Mucosa of descending colon (tissue), 3 donors: Measurements from ENCODE around the gene MT1X. TPM values are rescaled to one million over a fixed set of nuclear protein-coding genes. Genes with fewer than 3 reads are reported as not detected.
"Not testable (repeated sequence)": the region's sequence is repeated elsewhere in the genome, so short reads cannot be mapped to it uniquely, and the experiment has no call there.

Source experiments
- ATAC-seq: fragments of 200-7000 bp; cut with Tn5 transposase; one replicate; pipeline ENCODE4 v1.9.1; 2020; ENCODE audit warnings: mild to moderate bottlenecking, moderate library complexity
- DNase-seq, 3 donors: peaks; one replicate each; pipeline ENCODE4 v3.0.0-alpha.2; 2020
- H3K36me3 ChIP-seq: fragments of 200-600 bp; one replicate; pipeline ENCODE4 v1.8.0; 2021; ENCODE audit warnings: low read depth, mild to moderate bottlenecking
- H3K4me1 ChIP-seq: fragments of 200-600 bp; one replicate; pipeline ENCODE4 v1.8.0; 2021; ENCODE audit warnings: low read depth, mild to moderate bottlenecking
- H3K4me3 ChIP-seq: fragments of 200-600 bp; one replicate; pipeline ENCODE4 v1.8.0; 2021; ENCODE audit warnings: mild to moderate bottlenecking
- H3K9me3 ChIP-seq: fragments of 200-600 bp; one replicate; pipeline ENCODE4 v1.8.0; 2021; ENCODE audit warnings: mild to moderate bottlenecking
- intact Hi-C, 2 donors: fragments of 100-400 bp; cut with DNase I in 1 of 2; cut with micrococcal nuclease in 1 of 2; formaldehyde crosslinking; loops; one replicate each; pipeline versions ENCODE4 v1.11.0 to v1.11.1; 2022; cut with DNase I, micrococcal nuclease
- total RNA-seq, 3 donors: library from RNA; stranded (reverse); fragmentation: NEBNext Ultra II Directional in 2 of 3; extraction: Animal tissue kit (Norgen Biotek cat#: 25700) in 2 of 3; gene quantifications; one replicate each; pipeline versions ENCODE4 v1.2.1 to v1.2.4, GENCODE V29; 2021 to 2023
- TF ChIP-seq, protein P1 (sequence below): fragments of 200-600 bp; IDR thresholded peaks from one replicate; pipeline ENCODE4 v1.8.0; 2022; ENCODE audit warnings: antibody characterized with exemption, mild to moderate bottlenecking
- donor health status: DM: no; HTN: no; CAD: no; lungs with moderate emphysema.
- donor health status: DM: no; HTN: no; CAD: no.
- donor health status: DM: no; HTN: yes; CAD: no.

MT1X gene
- total RNA-seq, 3 donors from 2014 or later = 78.3 to 157 (median 84.1) TPM

DNA sequence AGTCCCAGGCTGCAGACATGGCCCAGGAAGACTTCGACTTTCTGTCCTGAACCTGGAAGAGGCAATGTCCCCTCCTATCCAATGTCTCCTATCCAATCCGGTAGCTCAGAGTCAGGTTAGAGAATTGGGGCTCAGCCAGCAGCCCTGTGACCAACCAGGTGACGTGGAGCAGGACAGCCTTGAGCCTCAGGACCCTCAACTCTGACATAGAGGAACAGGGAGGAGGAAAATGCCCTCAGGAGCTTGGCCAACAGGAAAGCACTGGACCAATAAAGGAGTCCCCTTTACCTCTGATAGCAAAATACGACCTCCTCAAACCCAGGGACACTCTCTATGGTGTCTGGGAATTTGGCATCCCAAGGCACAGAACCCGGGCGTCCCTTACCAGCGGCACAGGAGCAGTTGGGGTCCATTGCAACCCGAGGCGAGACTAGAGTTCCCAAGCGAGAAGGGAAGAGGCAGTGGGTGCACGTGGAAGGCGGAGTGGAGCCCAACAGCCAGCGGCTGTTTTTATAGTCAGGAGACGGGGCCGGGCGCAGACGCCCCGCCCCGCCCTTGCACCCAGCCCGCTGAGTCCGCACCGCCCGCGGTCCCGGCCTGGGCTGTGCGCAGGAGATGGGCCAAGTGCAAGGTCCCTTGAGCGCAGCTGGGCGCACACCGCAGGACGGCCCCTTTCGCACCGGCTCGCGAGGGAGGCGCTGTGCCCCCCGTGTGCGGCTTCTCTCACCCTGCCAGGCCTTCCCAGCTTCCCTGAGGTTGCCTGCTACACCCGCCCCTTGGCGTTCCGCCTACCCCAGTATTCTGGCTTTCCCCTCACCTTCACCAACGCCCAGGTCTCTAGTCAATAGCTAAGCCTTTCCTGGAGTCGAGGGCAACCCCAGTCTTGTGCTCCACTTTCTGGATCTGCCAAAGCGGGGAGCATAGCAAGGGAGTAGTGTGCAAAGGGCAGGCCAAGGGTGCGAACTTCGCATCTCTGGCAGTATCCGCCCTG is 14.4 kb upstream of the MT1X start, which contains the start of gene MT1G:
TSS of gene MT1G (minus strand) at position 485 of the 991 bp plus-strand sequence. CDS start at position 413, 72 bp downstream.
- no peaks in the 10 kb centered on the region for H3K36me3 ChIP-seq
- no peak within 1 kb of the TSS for H3K4me3 ChIP-seq
- TF ChIP-seq, protein P1, sequence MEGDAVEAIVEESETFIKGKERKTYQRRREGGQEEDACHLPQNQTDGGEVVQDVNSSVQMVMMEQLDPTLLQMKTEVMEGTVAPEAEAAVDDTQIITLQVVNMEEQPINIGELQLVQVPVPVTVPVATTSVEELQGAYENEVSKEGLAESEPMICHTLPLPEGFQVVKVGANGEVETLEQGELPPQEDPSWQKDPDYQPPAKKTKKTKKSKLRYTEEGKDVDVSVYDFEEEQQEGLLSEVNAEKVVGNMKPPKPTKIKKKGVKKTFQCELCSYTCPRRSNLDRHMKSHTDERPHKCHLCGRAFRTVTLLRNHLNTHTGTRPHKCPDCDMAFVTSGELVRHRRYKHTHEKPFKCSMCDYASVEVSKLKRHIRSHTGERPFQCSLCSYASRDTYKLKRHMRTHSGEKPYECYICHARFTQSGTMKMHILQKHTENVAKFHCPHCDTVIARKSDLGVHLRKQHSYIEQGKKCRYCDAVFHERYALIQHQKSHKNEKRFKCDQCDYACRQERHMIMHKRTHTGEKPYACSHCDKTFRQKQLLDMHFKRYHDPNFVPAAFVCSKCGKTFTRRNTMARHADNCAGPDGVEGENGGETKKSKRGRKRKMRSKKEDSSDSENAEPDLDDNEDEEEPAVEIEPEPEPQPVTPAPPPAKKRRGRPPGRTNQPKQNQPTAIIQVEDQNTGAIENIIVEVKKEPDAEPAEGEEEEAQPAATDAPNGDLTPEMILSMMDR = no peak
- intact Hi-C loops = no loop called here
- no peaks in the 10 kb centered on the region for H3K9me3 ChIP-seq
- DNase-seq = peak; percentile 84 to 87 (median 86)
- peak; percentile 93 for ATAC-seq
- peaks cover 8% of the 10 kb centered on the region for H3K4me1 ChIP-seq

DNA sequence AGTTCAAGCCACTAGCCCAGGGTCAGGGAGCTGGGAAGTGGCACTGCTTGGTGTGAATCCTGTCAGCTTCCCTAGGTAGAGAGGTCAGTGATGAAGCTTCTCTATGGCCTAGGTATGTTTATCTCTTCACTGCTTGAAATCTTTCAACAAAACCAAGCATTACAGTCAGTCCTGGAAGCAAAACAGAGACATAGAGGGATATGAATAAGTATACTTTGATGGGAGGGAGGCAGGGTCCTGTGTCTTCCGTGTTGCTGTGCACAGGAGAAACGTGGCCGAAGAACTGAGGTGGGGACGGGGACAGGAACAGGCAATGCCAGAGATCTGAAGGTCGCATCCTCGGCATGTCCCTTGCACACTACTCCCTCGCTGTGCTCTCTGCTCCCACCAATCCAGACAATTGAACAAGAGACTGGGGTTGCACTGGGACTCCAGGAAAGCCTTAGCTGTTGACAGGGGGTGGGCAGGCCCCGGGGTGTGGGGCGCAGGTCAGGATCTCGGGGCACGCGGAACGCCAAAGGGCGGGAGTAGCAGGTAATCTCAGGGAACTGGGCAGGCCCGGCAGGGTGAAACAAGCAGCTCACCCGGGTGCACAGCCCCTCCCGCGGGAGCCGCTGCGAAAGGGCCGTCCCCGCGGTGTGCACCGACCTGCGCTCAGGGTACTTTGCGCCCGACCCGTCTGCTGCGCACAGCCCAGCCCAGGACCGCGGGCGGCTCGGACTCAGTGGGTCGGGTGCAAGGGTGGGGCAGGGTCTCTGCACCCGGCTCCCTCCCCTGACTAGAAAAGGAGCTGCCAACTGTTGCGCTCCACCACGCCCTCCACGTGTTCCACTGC is 13.0 kb upstream of the MT1X start, which contains the start of gene MT1H:
TSS of gene MT1H (plus strand) at position 810 of the 835 bp plus-strand sequence. CDS start 71 bp downstream, outside the sequence.
- H3K36me3 ChIP-seq = no peaks in the 10 kb centered on the region

DNA sequence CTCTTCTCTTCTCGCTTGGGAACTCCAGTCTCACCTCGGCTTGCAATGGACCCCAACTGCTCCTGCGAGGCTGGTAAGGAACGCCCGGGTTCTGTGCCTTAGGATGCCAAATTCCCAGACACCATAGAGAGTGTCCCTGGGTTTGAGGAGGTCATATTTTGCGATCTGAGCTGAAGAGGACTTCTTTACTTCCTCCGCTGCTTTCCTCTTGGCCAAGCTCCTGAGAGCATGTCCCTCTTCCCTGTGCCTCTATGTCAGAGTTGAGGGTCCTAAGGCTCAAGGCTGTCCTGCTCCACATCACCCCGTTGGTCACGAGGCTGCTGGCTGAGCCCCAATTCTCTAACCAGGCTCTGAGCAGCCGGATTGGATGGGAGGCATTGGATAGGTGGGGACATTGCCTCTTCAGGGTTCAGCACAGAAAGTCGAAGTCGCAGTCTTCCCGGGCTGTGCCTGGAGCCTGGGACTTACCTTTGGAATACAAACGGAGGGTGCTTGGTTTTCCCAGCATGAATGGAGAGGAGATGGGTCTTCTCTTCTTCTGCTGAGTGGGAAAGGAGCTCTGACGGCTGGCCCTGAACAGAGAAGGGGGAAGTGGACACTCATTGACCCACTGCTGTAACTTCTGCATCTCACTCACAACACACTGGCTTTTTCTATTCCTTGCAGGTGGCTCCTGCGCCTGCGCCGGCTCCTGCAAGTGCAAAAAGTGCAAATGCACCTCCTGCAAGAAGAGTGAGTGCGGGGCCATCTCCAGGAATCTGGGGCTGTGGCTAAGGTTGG is 12.2 kb upstream of the MT1X start:
- no peak for ATAC-seq
- no peak overlapping the region for H3K4me3 ChIP-seq

More for the DNA sequence above, 13.0 kb upstream of the MT1X start, which contains the start of gene MT1H:
- Histone ChIP-seq H3K4me3 (no peak within 1 kb of the TSS), H3K4me1 (peaks cover 8% of the 10 kb centered on the region), H3K9me3 (no peaks in the 10 kb centered on the region)
- intact Hi-C loops = no loop called here
- TF ChIP-seq, protein P1 = no peak
- DNase-seq (peak; percentile 64 to 77 (median 76)), ATAC-seq (peak; percentile 71)

DNA sequence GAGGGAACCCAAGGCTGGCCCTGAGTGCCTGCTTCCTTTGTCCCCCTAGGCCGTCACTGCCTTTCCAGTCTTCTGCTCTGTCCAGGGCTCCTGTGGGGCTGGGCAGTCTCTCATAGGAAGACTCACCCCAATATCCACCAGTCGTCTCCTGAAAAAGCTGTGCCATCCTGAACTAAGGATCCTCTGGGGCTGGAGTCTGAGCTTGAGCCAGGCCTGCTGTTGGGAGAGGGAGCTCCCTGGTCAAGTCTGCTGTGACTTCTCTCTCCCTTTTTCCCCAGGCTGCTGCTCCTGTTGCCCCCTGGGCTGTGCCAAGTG is 11.7 kb upstream of the MT1X start:
- Histone ChIP-seq H3K4me1 (peaks cover 8% of the 10 kb centered on the region), H3K9me3 (no peaks in the 10 kb centered on the region), H3K4me3 (no peak overlapping the region), H3K36me3 (no peaks in the 10 kb centered on the region)
- intact Hi-C loops = no loop called here
- TF ChIP-seq, protein P1 = no peak
- ATAC-seq (no peak), DNase-seq (no peak)

More for the DNA sequence above, 12.2 kb upstream of the MT1X start:
- TF ChIP-seq, protein P1 = no peak
- Histone ChIP-seq H3K9me3 (no peaks in the 10 kb centered on the region), H3K36me3 (no peaks in the 10 kb centered on the region), H3K4me1 (peaks cover 8% of the 10 kb centered on the region)
- intact Hi-C loops = no loop called here
- DNase-seq = no peak

DNA sequence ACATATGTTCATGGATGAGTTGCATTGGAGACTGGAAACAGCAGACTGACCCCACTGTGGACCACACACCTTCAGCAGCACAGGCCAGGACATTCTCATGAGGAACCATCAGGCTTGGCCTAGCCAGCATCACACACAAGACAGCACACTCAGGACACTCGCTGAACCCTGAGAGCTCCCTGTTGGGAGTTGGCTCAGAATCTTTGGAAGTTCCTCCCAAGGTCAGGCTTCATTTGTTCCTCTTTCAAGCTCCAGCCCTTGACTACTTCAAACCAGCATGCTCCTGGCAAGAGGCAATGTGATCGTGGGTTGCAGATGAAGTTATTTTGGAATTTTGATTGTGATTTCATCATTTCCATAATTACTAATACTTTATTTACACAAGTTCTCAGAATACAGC is 10.6 kb upstream of the MT1X start:
- H3K4me3 ChIP-seq, intact Hi-C loops, H3K4me1 ChIP-seq, H3K9me3 ChIP-seq, H3K36me3 ChIP-seq, ATAC-seq, DNase-seq: not testable (repeated sequence)

DNA sequence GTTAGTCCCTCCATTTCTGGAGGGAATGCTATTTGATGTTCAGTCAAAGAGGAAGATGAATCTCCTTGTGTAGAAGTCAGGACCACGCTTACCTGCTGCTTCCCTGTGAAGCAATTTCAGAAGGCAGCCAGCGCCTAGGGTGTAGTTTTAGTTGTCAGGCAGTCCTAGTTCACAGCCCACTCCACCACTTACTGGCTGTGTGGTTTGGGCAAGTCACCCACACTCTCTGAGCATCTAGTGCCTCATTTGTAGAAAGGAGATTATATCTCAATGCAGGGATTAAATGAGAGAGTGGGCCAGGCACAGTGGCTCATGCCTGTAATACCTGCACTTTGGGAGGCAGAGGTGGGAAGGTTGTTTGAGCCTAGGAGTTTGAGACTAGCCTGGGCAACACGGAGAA is 10.1 kb upstream of the MT1X start:
- DNase-seq, H3K36me3 ChIP-seq, H3K4me3 ChIP-seq, intact Hi-C loops, ATAC-seq, H3K4me1 ChIP-seq, H3K9me3 ChIP-seq: not testable (repeated sequence)
